Activated CD4-positive, alpha-beta T cell treated with anti-CD3 and anti-CD28 coated beads, Interleukin-2, Interleukin-4, amounts not matched to agents 100 ng/mL and 50 ng/mL, durations not matched to agents 16 hours and 8 hours (primary cell): ENCODE measurements around the gene EPHB1.
"Not testable (repeated sequence)": the region's sequence is repeated elsewhere in the genome, so short reads cannot be mapped to it uniquely, and the experiment has no call there.

ENCODE experiments used
- DNase-seq: peaks from one replicate; pipeline ENCODE4 v3.0.0-alpha.2; 2020; ENCODE audit warnings: low spot score

Gene EPHB1

GRCh38 chr3:135005616-135006015 lies 210.6 kb downstream of the EPHB1 start:
- not testable (repeated sequence) for DNase-seq

- no peak for DNase-seq
Measured at GRCh38 chr3:135007607-135008006, 212.5 kb downstream of the EPHB1 start.

- DNase-seq = no peak
Measured at GRCh38 chr3:135008326-135008725, 213.3 kb downstream of the EPHB1 start.

GRCh38 chr3:135009014-135009413 lies 214.0 kb downstream of the EPHB1 start:
- no peak for DNase-seq

- DNase-seq = no peak
Measured at GRCh38 chr3:135012101-135012500, 217.0 kb downstream of the EPHB1 start.

- DNase-seq = no peak
Measured at GRCh38 chr3:135013206-135013605, 218.1 kb downstream of the EPHB1 start.

- no peak for DNase-seq
Measured at GRCh38 chr3:135014566-135014965, 219.5 kb downstream of the EPHB1 start.

- DNase-seq = no peak
Measured at GRCh38 chr3:135017003-135017893, 222.2 kb downstream of the EPHB1 start.

- no peak for DNase-seq
Measured at GRCh38 chr3:135018149-135018923, 223.3 kb downstream of the EPHB1 start.

GRCh38 chr3:135020181-135020580 lies 225.1 kb downstream of the EPHB1 start:
- no peak for DNase-seq

GRCh38 chr3:135023996-135024658 lies 229.1 kb downstream of the EPHB1 start:
- no peak for DNase-seq

- DNase-seq = not testable (repeated sequence)
Measured at GRCh38 chr3:135030768-135031615, 235.9 kb downstream of the EPHB1 start.

- DNase-seq = no peak
Measured at GRCh38 chr3:135033737-135034136, 238.7 kb downstream of the EPHB1 start.

- no peak for DNase-seq
Measured at GRCh38 chr3:135034291-135034768, 239.3 kb downstream of the EPHB1 start.

- no peak for DNase-seq
Measured at GRCh38 chr3:135034891-135035440, 239.9 kb downstream of the EPHB1 start.

GRCh38 chr3:135038186-135038585 lies 243.1 kb downstream of the EPHB1 start:
- no peak for DNase-seq

GRCh38 chr3:135039536-135039935 lies 244.5 kb downstream of the EPHB1 start:
- not testable (repeated sequence) for DNase-seq

GRCh38 chr3:135040321-135041240 lies 245.5 kb downstream of the EPHB1 start:
- DNase-seq = no peak

- DNase-seq = no peak
Measured at GRCh38 chr3:135041601-135042000, 246.5 kb downstream of the EPHB1 start.

GRCh38 chr3:135047061-135047460 lies 252.0 kb downstream of the EPHB1 start:
- no peak for DNase-seq
